Measurements from ENCODE around the gene SEC61A1.

The SEC61A1 gene

DNA sequence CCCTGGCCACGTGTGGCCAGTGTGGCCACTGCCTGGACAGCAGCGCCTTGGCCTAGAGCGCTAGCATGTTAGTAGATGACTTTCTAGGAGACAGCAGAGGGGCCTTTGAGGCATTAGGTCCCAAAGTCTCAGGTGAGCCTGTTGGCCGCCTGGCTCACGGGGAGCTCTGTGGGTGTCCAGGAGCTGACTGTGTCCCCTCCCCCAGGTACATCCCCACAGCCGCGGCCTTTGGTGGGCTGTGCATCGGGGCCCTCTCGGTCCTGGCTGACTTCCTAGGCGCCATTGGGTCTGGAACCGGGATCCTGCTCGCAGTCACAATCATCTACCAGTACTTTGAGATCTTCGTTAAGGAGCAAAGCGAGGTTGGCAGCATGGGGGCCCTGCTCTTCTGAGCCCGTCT is 17.0 kb downstream of the SEC61A1 start:
- H3K27ac ChIP-seq = no peak overlapping the region
- no peak for TF ChIP-seq ZFX (IDR thresholded peaks at IDR 0.05)
- TF ChIP-seq, protein P1, sequence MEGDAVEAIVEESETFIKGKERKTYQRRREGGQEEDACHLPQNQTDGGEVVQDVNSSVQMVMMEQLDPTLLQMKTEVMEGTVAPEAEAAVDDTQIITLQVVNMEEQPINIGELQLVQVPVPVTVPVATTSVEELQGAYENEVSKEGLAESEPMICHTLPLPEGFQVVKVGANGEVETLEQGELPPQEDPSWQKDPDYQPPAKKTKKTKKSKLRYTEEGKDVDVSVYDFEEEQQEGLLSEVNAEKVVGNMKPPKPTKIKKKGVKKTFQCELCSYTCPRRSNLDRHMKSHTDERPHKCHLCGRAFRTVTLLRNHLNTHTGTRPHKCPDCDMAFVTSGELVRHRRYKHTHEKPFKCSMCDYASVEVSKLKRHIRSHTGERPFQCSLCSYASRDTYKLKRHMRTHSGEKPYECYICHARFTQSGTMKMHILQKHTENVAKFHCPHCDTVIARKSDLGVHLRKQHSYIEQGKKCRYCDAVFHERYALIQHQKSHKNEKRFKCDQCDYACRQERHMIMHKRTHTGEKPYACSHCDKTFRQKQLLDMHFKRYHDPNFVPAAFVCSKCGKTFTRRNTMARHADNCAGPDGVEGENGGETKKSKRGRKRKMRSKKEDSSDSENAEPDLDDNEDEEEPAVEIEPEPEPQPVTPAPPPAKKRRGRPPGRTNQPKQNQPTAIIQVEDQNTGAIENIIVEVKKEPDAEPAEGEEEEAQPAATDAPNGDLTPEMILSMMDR (conservative IDR thresholded peaks at IDR 0.05) = no peak

DNA sequence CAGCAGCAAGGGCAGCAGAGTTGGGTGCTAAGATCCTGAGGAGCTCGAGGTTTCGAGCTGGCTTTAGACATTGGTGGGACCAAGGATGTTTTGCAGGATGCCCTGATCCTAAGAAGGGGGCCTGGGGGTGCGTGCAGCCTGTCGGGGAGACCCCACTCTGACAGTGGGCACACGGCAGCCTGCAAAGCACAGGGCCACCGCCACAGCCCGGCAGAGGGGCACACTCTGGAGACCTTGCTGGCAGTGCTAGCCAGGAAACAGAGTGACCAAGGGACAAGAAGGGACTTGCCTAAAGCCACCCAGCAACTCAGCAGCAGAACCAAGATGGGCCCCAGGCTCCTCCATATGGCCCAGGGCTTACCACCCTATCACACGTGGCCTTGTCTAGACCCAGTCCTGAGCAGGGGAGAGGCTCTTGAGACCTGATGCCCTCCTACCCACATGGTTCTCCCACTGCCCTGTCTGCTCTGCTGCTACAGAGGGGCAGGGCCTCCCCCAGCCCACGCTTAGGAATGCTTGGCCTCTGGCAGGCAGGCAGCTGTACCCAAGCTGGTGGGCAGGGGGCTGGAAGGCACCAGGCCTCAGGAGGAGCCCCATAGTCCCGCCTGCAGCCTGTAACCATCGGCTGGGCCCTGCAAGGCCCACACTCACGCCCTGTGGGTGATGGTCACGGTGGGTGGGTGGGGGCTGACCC is 18.8 kb downstream of the SEC61A1 start:
- TF ChIP-seq, protein P1 (conservative IDR thresholded peaks at IDR 0.05) = no peak
- TF ChIP-seq ZFX (IDR thresholded peaks at IDR 0.05) = no peak
- H3K27ac ChIP-seq = peak overlapping the region; percentile 56

DNA sequence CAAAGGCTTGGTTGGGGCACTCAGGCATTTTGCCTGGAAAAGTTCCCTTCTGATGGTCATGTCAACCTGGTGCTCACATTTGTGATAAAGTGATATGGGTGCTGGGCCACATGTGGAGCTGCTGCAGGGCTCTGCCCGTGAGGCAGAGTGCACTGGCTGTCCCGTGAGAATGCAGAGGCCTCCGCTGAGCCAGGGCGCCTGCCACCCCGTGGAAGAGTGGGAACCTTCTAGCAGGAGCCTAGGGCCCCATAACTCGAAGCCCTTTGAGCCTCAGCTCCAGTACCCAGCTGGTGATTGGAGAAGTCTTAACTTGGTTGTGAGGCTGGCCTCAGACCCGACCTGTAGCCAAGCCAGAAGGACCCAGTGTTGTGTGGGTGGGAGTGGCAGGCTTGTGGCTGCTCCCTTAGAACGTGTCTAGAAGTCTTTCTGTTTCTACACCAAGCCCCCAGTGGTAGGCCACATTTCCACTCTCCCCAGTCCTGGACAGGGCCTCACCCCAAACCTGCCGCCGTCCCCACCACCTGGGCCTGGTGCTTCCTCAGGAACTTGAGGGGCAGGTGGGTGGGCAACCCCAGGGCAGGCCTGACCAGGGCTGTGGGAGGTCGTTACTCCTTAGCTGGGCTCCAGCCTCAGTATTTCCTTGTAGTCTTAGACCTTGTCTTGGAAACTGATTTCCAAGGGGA is 19.7 kb downstream of the SEC61A1 start:
- peak overlapping the region; percentile 56 for H3K27ac ChIP-seq
- TF ChIP-seq, protein P1 (conservative IDR thresholded peaks at IDR 0.05) = no peak
- TF ChIP-seq ZFX (IDR thresholded peaks at IDR 0.05) = no peak

DNA sequence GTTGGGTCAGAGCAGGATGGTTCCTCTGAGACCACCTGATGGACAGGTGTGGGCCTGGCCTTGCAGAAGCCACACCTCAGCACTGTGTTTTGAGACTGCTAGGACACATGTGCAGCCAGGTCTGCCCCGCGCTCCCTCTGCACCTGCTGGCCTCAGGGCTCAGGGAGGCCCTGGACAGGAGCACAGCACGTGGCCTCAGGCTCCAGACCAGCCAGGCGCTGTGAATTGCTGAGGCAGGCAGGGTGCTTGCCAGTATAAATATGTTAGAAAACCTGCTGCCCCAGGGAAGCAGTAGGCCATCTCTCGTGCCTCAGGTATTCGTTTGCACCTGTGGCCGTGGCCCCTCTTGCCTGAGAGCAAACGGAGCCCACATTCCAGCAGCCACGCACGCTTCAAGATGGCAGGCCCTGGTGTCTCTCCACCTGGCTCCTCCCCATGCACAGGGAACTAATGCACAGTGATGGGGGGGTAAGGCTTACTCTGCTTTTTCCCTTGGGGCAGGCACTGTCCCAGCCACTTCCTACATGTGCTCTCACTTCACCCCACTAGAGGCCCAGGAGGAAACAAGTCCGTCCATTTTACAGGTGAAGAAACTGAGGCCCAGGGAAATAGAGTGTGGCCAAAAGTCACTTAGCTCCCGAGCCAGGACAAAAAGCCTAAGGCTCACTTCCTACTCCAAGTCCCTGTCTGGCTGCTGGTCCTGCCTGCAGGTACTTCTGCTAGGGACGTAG is 20.4 kb downstream of the SEC61A1 start:
- no peak for TF ChIP-seq ZFX (IDR thresholded peaks at IDR 0.05)
- TF ChIP-seq, protein P1 (conservative IDR thresholded peaks at IDR 0.05) = no peak
- H3K27ac ChIP-seq = peak overlapping the region; percentile 56

DNA sequence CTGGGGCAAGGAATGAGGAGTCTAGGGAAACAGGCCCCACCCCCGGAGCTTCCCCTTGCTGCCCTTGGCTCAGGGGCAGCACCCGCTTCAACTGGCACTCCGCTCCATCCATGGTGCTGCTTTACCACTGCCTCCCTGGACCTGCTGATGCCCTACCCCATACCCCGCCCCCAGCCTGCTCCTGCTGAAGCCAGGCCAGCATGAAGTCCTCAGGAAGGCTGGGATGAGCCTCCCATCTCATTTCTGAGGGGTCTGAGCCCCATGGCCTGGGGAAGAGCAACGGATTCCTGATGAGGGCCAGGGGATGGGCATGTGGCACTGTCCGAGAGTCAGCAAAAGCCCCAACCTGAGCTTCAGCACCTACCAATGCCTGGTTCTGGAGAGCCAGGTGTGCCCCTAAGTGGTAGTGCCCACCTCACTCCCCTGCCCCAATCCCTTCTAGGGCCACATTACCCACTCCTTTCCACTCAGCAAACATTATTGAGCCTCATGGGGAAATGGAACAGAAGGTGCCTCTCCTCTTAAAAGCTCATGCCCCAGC is 21.0 kb downstream of the SEC61A1 start:
- no peak for TF ChIP-seq ZFX (IDR thresholded peaks at IDR 0.05)
- TF ChIP-seq, protein P1 (conservative IDR thresholded peaks at IDR 0.05) = no peak
- peak overlapping the region; percentile 56 for H3K27ac ChIP-seq

DNA sequence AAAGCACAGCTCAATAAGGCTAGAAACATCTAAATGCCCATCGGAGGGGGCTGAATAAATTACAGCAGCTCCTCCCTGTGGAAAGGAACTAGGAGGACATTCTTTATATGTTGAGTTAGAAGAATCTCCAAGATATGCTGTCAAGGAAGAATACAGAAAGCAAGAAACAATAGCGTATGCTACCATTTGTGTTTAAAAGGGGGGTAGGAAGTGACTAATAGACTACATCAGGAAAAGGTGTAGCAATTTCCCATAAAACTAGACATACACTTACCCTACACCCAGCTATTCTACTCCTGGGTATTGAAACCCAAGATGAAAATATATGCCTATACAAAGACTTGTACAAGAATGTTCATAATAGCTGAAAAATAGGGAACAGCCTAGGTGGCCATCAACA is 21.6 kb downstream of the SEC61A1 start:
- H3K27ac ChIP-seq = peak overlapping the region; percentile 56; the same call in 1 of the 2 replicates

More for the DNA sequence above, 21.6 kb downstream of the SEC61A1 start:
- no peak for TF ChIP-seq ZFX (IDR thresholded peaks at IDR 0.05)
- TF ChIP-seq, protein P1 (conservative IDR thresholded peaks at IDR 0.05) = no peak

Measured in C4-2B (cell line).